HG03354 (cell line): ENCODE data around the gene ARID5B.

Experiments used
- ATAC-seq: cut with Tn5 transposase; IDR thresholded peaks from one replicate; pipeline ENCODE4 v1.9.1; 2021; ENCODE audit warnings: mild to moderate bottlenecking; ENCODE audit not compliant: unreplicated experiment, poor library complexity, severe bottlenecking

The ARID5B gene

GRCh38 chr10:61981460-61981859 is 80.0 kb downstream of the ARID5B start:
- ATAC-seq = no peak

DNA sequence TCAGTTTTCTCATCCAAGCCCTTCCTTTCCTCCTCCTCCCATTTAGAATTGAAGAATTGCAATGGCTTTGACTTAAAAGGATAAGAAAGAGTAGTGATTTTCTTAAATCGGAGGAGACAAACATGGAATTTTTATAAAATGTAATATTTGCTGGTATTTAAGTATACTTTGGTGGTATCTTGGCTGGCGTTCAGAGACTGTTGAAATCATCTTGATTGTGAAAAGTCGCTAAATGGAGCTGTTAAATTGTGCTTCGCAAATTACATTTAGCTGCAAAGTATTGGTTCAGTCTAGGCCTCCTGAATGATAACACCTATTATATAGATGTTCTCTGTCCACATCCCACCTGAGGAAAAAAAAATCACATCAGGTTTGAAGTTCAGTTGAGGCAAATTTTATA is 81.8 kb downstream of the ARID5B start:
- no peak for ATAC-seq

DNA sequence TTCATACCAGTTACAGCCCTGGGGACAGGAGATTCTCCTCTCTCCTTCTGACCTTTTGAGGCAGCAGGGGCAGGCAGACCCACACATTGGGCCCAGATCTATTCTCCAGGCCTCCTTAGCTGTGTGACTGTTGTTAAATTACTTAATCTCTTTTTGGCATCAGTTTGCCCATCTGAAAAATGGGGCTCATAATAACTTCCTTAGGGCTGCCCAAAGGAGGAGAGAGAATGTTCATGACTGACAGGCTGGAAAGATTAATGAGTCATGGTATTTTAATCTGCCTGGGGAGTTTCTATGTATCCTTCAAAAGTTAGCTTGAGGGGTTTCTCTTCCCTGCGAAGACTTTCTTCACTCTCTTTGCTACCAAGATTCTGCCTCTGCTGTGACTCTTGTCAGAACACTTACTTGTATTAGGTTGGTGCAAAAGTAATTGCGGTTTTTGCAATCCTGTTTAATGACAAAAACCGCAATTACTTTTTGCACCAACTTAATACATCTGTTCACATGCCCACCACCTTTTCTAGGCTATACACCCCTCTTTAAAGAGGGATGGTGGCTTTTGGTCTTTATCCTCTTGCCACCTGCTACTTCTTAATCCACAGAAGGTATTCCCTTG is 83.4 kb downstream of the ARID5B start:
- no peak for ATAC-seq

DNA sequence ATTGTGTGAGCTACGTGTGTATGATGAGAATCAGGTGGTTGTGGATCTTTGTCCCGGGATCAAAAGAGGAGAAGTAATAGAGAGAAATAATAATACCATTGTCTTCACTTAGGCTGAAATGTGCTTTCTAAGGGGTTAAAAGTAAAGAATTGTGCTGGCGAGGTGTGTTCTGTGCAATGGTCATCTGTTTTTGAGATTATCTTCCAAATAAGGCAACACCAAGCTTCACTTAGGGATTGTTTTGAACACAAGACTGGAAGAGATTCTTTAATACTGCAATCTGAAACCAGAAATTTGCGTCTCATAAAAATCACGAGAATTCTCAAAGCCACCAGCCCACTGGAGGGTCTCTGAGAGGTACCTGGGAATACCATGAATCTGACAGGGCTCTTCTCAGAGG is 84.2 kb downstream of the ARID5B start:
- ATAC-seq = no peak

DNA sequence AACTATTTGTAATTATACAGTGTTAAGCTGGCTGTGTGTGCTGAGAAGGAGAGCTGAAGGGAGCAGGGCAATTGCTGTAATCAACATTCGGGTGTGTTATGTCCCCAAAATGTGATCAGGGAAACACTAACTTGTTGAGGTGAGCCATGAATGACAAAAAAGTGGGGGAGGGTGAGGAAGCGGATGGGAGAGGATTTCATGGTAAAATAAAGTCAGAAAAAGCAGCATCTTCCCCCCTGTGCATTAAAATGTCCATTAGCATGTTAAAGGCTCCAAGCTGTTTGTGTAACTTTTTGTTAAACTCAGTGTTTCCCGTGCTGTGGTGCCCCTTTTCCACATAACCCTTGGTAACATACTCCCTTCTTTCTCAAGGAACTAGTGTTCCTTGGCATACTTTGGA is 84.9 kb downstream of the ARID5B start:
- ATAC-seq = no peak

DNA sequence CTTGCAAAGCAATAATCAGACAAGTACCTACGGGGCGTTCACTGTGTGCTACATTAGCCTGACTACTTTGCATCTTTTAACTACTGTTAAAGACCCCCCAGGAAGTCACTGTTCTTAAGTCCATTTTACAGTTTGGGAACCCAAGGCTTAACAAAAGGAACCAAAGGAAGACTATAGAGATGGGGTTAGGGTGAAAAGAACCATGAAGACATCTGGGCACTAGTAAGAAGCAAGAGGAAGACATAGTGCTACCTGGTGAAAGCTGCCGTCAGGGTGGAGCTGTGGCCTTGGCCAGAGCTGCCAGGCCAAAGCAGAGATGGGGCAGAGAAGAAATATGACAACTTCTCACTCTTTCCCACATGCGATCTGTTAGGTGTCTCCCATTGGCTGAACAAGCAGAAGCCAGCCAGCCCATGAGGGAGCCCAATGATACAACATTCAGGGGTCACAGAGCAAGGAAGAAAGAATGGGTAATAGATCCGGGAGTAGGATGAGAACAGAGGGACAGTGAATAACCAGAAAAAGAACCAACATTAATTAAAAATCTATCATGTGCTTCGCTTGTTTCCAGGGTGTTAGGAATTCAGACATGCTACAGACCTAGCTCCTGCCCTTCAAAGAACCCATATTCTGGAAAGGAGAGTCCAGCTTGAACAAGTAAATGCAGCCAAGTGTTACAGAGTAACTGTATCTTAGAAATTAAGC is 85.4 kb downstream of the ARID5B start:
- no peak for ATAC-seq

DNA sequence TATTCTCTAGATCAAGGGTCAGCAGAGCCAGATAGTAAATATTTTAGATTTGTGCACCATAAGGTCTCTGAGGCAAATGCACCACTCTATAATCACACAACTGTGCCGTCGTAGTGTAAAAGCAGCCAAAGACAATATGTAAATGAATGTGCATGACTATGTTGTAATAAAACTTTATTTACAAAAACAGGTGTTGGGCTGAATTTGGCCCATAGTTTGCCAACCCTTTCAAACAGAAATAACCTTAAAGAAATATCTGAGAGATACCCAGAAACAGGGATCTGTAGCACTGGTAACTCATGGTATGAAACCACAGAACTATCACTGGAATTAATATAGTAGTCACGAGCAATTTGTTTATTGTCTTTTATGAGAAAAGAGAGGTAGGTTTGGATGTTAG is 86.0 kb downstream of the ARID5B start:
- ATAC-seq = peak; percentile 20

DNA sequence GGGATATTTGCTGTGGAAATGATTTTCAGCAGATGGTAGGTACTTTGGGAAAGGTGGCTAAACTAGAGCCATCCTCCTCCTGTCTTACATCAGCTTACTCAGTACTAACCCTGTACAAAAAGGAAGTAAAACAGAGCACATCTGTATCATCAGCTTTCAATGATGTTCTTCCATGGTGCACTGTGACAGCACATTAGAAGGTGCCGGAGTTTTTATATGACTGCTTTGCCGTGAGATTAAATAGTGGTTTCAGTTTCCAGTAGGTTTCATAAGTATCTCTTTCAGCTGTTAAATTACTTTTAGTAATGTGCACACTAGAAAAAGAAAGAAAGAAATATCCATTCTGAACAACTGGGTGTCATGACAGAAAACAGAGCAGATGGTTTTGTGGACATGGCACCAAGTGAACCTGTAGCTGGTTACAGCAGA is 86.5 kb downstream of the ARID5B start:
- peak; percentile 98 for ATAC-seq

GRCh38 chr10:61989995-61990760 is 88.7 kb downstream of the ARID5B start:
- ATAC-seq = no peak

DNA sequence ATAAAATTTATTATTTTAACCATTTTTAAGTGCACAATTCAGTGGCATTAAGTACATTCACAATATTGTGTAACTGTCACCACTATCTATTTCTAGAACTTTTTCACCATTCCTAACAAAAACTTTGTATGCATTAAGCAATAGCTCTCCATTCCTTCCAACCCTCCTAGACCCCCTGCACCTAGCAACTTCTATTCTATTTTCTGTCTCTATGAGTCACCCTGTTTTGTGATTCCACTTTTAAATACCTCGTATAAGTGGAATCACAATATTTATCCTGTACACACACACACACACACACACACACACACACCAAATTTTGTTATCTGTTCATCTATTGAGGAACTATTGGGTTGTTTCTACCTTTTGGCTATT is 89.2 kb downstream of the ARID5B start:
- no peak for ATAC-seq

DNA sequence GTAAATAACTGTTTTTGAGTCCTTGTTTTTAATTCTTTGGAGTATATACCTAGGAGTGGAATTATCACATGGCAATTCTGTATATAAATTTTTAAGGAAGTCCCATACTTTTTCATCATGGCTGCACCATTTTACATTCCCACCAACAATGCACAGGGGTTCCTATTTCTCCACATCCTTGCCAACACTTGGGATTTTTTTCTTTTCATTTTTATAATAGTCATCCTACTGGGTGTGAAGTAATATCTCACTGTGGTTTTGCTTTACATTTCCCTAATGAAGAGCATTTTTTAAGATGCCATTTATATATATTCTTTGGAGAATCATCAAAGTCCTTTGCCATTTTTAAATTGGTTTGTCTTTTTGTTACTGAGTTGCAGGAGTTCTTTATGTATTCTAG is 89.7 kb downstream of the ARID5B start:
- no peak for ATAC-seq

DNA sequence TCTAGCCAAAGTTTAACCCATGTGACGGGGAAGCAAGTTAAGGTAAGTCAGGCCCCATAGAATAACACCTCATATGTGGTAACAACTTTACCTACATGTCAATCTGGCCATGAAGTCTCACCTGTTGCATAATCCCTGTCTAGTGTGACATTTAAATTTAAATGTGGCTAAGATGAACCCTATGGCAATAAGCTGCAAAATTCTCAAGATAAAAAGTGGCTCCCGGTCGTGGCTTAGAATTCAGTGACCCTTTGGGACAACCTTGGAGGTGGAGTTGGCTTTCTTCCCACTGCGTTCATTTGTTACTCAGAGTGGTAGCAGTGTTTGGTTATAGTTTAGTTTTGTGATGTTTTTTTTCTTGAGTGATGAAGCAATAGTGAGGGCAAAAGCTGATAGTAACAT is 90.6 kb downstream of the ARID5B start:
- ATAC-seq = no peak

DNA sequence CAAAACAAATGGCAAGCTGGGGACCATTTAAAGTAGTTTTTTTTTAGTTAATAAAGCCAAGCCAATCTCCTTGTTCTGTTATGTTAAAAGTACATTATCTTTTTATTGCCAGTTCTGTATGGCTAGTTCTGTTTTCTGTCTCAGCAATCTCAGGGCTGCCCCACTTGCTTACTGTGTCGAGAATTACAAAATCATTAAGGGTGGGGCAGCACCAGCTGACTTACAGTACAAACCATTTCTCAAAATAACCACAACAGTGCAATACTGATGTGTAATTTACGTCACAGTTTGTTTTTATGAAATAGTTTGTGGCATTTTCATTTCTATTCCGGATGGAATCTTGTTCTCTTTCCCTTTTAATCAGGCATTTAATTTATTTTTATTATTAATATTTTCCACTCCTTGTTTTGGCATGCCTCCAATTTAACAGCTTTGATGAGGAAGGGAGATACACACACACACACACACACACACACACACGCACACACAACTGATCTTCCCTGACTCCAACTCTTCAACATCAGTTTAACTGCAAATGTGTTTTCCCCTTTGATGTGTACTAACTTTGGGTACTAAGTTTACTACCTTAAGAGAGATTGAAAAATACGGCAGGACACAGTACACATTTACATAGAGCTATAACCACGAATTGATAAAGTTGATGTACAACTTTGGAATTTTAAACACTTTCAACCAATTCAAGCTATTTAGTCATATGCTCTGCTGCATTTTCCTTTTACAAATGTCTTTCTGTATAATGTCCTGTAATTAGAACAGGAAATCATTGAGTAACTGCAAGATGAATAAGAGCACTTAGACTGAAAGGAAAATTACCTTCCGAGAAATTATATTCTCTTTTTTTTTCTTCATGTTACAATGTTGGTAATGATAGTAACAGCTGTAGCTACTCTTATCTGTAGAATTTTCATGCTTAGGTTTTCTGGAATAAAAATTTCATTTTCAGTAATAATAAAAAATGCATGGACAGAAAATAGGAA is 91.5 kb downstream of the ARID5B start:
- ATAC-seq = peak; percentile 38

DNA sequence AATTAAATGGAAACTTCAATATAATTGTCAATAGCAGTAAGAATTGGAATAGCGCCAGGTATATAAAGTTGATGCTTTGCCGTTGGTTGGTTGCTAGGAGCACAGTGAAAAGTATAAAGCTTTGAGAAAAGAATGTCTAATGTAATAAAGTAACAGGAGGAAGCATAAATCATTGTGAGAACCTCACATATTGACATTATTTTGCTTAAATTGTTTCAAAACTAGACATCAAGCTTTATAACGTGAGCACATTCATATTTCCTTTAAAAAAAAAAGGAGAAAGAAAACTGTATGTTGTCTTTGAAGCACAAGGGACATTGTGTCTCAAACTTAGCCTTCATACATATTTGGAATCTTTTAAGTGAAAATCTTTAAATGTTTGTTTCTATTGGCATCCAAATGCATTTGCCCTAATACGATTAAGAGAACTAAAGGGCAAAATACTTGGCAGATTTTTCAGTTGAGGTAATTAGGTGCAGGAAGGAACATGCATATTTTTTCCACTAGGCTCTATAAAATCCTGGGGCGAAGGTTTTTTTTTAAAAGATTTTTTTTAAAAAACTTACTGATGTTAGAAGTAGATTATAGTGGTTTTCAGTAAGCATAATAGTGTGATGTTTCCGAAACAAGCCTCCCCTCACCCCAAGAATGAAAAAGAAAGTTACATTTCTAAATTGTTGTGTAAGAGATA is 92.4 kb downstream of the ARID5B start:
- ATAC-seq = no peak

DNA sequence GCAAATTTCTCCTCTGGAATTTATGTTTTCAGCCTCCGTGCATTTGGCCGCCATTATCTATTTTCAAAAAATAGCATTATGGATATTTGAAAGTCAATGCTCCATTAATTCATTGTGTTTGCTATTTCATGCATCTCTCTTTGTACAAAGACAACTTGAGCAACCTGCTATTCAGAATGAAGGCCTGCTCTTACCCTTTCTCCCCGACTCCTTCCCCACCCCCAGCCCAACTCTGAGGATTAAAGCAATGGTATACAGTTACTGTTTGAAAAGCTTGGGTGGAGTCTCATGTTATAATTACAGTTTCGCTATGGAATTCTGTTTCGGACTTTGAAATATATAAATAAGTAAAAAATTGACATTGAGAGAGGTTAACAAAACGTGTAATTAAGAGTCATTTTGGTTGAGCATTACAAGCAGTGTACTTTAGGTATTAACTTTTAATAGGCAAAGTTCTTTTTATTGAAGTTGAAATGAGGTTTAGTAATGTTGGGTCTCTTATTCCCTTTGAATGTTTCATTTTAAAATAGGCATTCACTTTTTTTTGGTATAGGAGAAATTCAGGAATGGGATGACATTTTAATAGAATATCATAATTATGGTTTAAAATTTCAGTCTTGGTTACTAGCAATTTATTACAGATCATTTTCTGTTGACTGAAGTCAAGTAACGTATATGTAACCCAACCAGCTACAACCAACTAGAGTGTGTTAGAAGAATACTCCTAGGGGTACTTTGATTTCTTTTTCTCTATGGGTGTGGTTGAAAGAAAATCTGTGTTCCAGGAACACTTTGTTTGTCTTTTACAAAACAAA is 93.1 kb downstream of the ARID5B start:
- no peak for ATAC-seq

- ATAC-seq = no peak
These were observed 93.7 kb downstream of the ARID5B start for GRCh38 chr10:61995220-61995503.

- no peak for ATAC-seq
These were observed 97.4 kb downstream of the ARID5B start for GRCh38 chr10:61998937-61999336.

DNA sequence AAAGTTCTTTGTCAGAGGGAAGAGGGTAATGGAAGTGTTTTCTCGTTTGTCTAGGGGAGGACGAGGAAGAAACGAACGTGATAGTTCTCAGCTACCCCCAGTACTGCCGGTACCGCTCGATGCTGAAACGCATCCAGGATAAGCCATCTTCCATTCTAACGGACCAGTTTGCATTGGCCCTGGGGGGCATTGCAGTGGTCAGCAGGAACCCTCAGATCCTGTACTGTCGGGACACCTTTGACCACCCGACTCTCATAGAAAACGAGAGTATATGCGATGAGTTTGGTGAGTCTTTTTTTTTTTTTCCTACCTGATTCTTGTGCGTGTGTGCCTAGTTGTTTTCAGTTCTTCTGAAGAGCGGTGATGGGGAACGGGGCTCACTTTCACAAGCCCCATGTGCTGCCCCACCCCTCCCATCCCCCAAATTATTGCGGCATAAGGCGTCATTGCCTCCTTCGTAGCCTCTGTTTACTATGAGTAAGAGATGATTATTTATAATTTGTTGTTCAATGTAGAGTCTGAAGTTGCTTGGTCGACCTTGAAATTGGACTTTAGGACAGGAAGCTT is 98.6 kb downstream of the ARID5B start:
- peak; percentile 89 for ATAC-seq
